ENCODE results near the gene PHLDB2. TPM values are rescaled to one million over a fixed set of nuclear protein-coding genes. Genes with fewer than 3 reads are reported as not detected.

PHLDB2 gene
- total RNA-seq, 1 experiment from 2014 or later, result 60.5 TPM

- BruUV-seq (replicated peaks), result no TSS peak
- H3K4me1 Mint-ChIP-seq (ENCODE audit: low read depth, unreplicated experiment), result peaks cover 6% of the 10 kb centered on the region
- no peaks in the 10 kb centered on the region for H3K9me3 Mint-ChIP-seq (ENCODE audit: unreplicated experiment)
- no peak overlapping the region for H3K27ac Mint-ChIP-seq (ENCODE audit: unreplicated experiment)
- H3K4me3 Mint-ChIP-seq (ENCODE audit: unreplicated experiment), result no peak overlapping the region
- Histone ChIP-seq H3K4me1 (peaks cover 6% of the 10 kb centered on the region; the same call in 1 of the 2 replicates), H3K27me3 (replicated peaks; ENCODE audit: control insufficient read depth, insufficient read depth, low read length) (no peaks in the 10 kb centered on the region), H3K9me3 (no peaks in the 10 kb centered on the region), H3K4me3 (ENCODE audit: low read depth, low read length) (no peak overlapping the region), H3K36me3 (ENCODE audit: control insufficient read depth, insufficient read depth, low read length) (no peaks in the 10 kb centered on the region)
- CTCF ChIA-PET, result no interaction called here
- DNase-seq, result no peak
- H3K36me3 Mint-ChIP-seq (ENCODE audit: insufficient read depth, unreplicated experiment), result peaks cover 79% of the 10 kb centered on the region
- POLR2A ChIA-PET, result no interaction called here
- H3K27me3 Mint-ChIP-seq (ENCODE audit: insufficient read depth, unreplicated experiment), result no peaks in the 10 kb centered on the region
- intact Hi-C loops (cut with micrococcal nuclease; ENCODE audit: unreplicated experiment), result no loop called here
- TF ChIP-seq, protein P1, sequence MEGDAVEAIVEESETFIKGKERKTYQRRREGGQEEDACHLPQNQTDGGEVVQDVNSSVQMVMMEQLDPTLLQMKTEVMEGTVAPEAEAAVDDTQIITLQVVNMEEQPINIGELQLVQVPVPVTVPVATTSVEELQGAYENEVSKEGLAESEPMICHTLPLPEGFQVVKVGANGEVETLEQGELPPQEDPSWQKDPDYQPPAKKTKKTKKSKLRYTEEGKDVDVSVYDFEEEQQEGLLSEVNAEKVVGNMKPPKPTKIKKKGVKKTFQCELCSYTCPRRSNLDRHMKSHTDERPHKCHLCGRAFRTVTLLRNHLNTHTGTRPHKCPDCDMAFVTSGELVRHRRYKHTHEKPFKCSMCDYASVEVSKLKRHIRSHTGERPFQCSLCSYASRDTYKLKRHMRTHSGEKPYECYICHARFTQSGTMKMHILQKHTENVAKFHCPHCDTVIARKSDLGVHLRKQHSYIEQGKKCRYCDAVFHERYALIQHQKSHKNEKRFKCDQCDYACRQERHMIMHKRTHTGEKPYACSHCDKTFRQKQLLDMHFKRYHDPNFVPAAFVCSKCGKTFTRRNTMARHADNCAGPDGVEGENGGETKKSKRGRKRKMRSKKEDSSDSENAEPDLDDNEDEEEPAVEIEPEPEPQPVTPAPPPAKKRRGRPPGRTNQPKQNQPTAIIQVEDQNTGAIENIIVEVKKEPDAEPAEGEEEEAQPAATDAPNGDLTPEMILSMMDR (IDR thresholded peaks at IDR 0.05; ENCODE audit: insufficient read depth in 1 of 2, low read depth in 1 of 2, low read length in 1 of 2, severe bottlenecking in 1 of 2, unreplicated experiment in 1 of 2), result no peak
Measured at GRCh38 chr3:111917300-111917699, 58.2 kb downstream of the PHLDB2 start.

- no TSS peak for BruUV-seq (replicated peaks)
- TF ChIP-seq, protein P1 (IDR thresholded peaks at IDR 0.05; ENCODE audit: insufficient read depth in 1 of 2, low read depth in 1 of 2, low read length in 1 of 2, severe bottlenecking in 1 of 2, unreplicated experiment in 1 of 2), result no peak
- H3K4me3 ChIP-seq (ENCODE audit: low read depth, low read length), result no peak overlapping the region
- H3K27ac Mint-ChIP-seq (ENCODE audit: unreplicated experiment), result no peak overlapping the region
- ChIA-PET CTCF (no interaction called here), POLR2A (no interaction called here)
- peaks cover 83% of the 10 kb centered on the region for H3K36me3 Mint-ChIP-seq (ENCODE audit: insufficient read depth, unreplicated experiment)
- no peaks in the 10 kb centered on the region for H3K9me3 ChIP-seq
- no peak for DNase-seq
- H3K27me3 Mint-ChIP-seq (ENCODE audit: insufficient read depth, unreplicated experiment), result no peaks in the 10 kb centered on the region
- H3K36me3 ChIP-seq (ENCODE audit: control insufficient read depth, insufficient read depth, low read length), result no peaks in the 10 kb centered on the region
- no peak overlapping the region for H3K4me3 Mint-ChIP-seq (ENCODE audit: unreplicated experiment)
- peaks cover 11% of the 10 kb centered on the region for H3K4me1 Mint-ChIP-seq (ENCODE audit: low read depth, unreplicated experiment)
- no peaks in the 10 kb centered on the region for H3K9me3 Mint-ChIP-seq (ENCODE audit: unreplicated experiment)
- no peaks in the 10 kb centered on the region for H3K27me3 ChIP-seq (replicated peaks; ENCODE audit: control insufficient read depth, insufficient read depth, low read length)
- intact Hi-C loops (cut with micrococcal nuclease; ENCODE audit: unreplicated experiment), result no loop called here
- H3K4me1 ChIP-seq, result peaks cover 6% of the 10 kb centered on the region; the same call in 1 of the 2 replicates
Measured at GRCh38 chr3:111919370-111920065, 60.5 kb downstream of the PHLDB2 start.

DNA sequence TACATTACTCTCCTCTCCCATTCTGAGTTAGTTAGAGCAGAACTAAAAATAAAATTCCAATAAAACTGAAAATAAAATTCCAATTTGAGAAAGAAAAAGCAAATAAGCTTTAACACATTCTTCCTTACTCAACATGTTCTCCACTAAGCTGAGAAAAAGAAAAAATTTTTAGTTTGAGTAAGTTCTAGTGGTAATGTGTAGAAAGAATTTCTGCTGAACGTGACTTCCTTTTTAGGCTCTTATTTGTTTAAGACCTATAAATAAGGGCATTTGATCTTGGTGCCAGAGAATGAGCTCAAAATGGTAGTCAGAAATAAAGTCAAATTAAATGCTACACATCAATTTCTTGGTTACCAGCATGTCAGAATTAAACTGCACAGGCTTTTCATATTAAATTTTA lies 62.1 kb downstream of the PHLDB2 start:
- Mint-ChIP-seq H3K27me3 (ENCODE audit: insufficient read depth, unreplicated experiment) (no peaks in the 10 kb centered on the region), H3K4me3 (ENCODE audit: unreplicated experiment) (no peak overlapping the region), H3K27ac (ENCODE audit: unreplicated experiment) (no peak overlapping the region), H3K9me3 (ENCODE audit: unreplicated experiment) (no peaks in the 10 kb centered on the region), H3K4me1 (ENCODE audit: low read depth, unreplicated experiment) (peaks cover 5% of the 10 kb centered on the region), H3K36me3 (ENCODE audit: insufficient read depth, unreplicated experiment) (peaks cover 72% of the 10 kb centered on the region)
- POLR2A ChIA-PET, result no interaction called here
- no peak for DNase-seq
- TF ChIP-seq, protein P1 (IDR thresholded peaks at IDR 0.05; ENCODE audit: insufficient read depth in 1 of 2, low read depth in 1 of 2, low read length in 1 of 2, severe bottlenecking in 1 of 2, unreplicated experiment in 1 of 2), result no peak
- Histone ChIP-seq H3K27me3 (replicated peaks; ENCODE audit: control insufficient read depth, insufficient read depth, low read length) (no peaks in the 10 kb centered on the region), H3K36me3 (ENCODE audit: control insufficient read depth, insufficient read depth, low read length) (no peaks in the 10 kb centered on the region), H3K4me3 (ENCODE audit: low read depth, low read length) (no peak overlapping the region), H3K9me3 (no peaks in the 10 kb centered on the region), H3K4me1 (peaks cover 6% of the 10 kb centered on the region; the same call in 1 of the 2 replicates)
- BruUV-seq (replicated peaks), result no TSS peak
- intact Hi-C loops (cut with micrococcal nuclease; ENCODE audit: unreplicated experiment), result no loop called here
- CTCF ChIA-PET, result no interaction called here

All from Caco-2 (cell line).